ENCODE results near the gene ICAM5.

Gene ICAM5

DNA sequence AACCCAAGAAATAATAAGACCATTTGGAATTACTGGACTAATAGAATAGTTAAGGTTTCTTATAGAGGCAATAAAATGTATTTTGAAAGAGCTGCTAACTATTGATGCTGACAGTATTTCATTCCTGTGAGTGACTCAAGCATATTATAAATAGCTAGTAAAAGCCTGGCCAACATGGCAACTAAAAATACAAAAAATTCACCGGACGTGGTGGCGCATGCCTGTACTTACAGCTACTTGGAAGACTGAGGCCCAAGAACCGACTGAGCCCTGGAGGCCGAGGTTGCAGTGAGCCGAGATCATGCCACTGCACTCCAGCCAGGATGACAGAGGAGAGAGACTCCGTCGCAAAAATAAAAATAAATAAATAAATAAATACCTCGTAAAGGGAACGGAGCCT, 55.0 kb downstream of the ICAM5 start:
- DNase-seq (ENCODE audit: low spot score), result no peak
